Astrocyte of the cerebellum (primary cell): ENCODE measurements around the gene NOPCHAP1.

Experiments used
- DNase-seq: peaks from one replicate; pipeline ENCODE4 v3.0.0-alpha.2; 2011; ENCODE audit warnings: low read depth
- H3K4me3 ChIP-seq: 2 replicates; pipeline ENCODE4 v1.5.1; 2011; ENCODE audit warnings: mild to moderate bottlenecking, low read depth, low read length, moderate library complexity
- CTCF ChIP-seq: IDR thresholded peaks from 2 replicates; pipeline ENCODE4 v1.5.1; 2012; ENCODE audit warnings: low read length, low read depth, moderate library complexity, mild to moderate bottlenecking; ENCODE audit errors: missing control alignments
- in situ Hi-C: cut with HindIII; loops from 2 replicates; pipeline ENCODE4 v1.10.0; 2017; ENCODE audit warnings: low sequenced_read_pairs

Gene NOPCHAP1

GRCh38 chr12:104997541-104997940 is 11.4 kb downstream of the NOPCHAP1 start:
- no peak for DNase-seq
- in situ Hi-C loops = no loop called here
- no peak overlapping the region for H3K4me3 ChIP-seq
- TF ChIP-seq CTCF = no peak

- no peak for TF ChIP-seq CTCF
- H3K4me3 ChIP-seq = no peak overlapping the region
- DNase-seq = no peak
- in situ Hi-C loops = no loop called here
These were observed 12.6 kb downstream of the NOPCHAP1 start for GRCh38 chr12:104998423-104999346.

- DNase-seq = no peak
- TF ChIP-seq CTCF = no peak
- in situ Hi-C loops = no loop called here
- H3K4me3 ChIP-seq = no peak overlapping the region
These were observed 13.2 kb downstream of the NOPCHAP1 start for GRCh38 chr12:104999347-104999685.

- TF ChIP-seq CTCF = no peak
- no peak for DNase-seq
- no peak overlapping the region for H3K4me3 ChIP-seq
- in situ Hi-C loops = loop anchor here (5.0 kb wide), 1 partner anchor 99 kb away; no protein-coding TSS in a partner anchor
These were observed 15.4 kb downstream of the NOPCHAP1 start for GRCh38 chr12:105001476-105001875.

GRCh38 chr12:105013892-105014291 is 27.8 kb downstream of the NOPCHAP1 start:
- no peak for TF ChIP-seq CTCF
- DNase-seq = peak; percentile 46
- in situ Hi-C loops = no loop called here
- no peak overlapping the region for H3K4me3 ChIP-seq

- in situ Hi-C loops = no loop called here
- no peak for TF ChIP-seq CTCF
- no peak overlapping the region for H3K4me3 ChIP-seq
- no peak for DNase-seq
These were observed 28.5 kb downstream of the NOPCHAP1 start for GRCh38 chr12:105014603-105015002.
